CD4-positive, alpha-beta memory T cell (primary cell): ENCODE measurements around the gene PALM2AKAP2. TPM values are rescaled to one million over a fixed set of nuclear protein-coding genes. Genes with fewer than 3 reads are reported as not detected.
"Not testable (repeated sequence)": the region's sequence is repeated elsewhere in the genome, so short reads cannot be mapped to it uniquely, and the experiment has no call there.

Experiments
- CTCF ChIA-PET: fragments of 350-600 bp; sonication (Branson Sonifier 250); formaldehyde crosslinking; loops from one replicate; lab custom pipeline; 2021; ENCODE audit warnings: inconsistent platforms; ENCODE audit not compliant: partially characterized antibody; lab: Charles Lee
- POLR2A ChIA-PET: fragments of 350-600 bp; sonication (Branson Sonifier 250); formaldehyde crosslinking; loops from one replicate; lab custom pipeline; 2021; ENCODE audit not compliant: partially characterized antibody; lab: Charles Lee
- DNase-seq, 5 donors: peaks; one replicate each; pipeline versions ENCODE4 v3.0.0 to v3.0.0-alpha.2; 2020 to 2022; ENCODE audit warnings: mixed read lengths in 1 of 5
- H3K27ac ChIP-seq: one replicate; pipeline ENCODE4 v1.7.0; 2013; ENCODE audit warnings: low read depth, low read length
- H3K27me3 ChIP-seq: 2 replicates; pipeline ENCODE4 v1.7.0; 2013; ENCODE audit warnings: mild to moderate bottlenecking, low read length, moderate library complexity; ENCODE audit not compliant: insufficient read depth
- H3K36me3 ChIP-seq: 2 replicates; pipeline ENCODE4 v1.7.0; 2013; ENCODE audit warnings: mild to moderate bottlenecking, low read length, moderate library complexity; ENCODE audit not compliant: insufficient read depth
- H3K4me1 ChIP-seq: 2 replicates; pipeline ENCODE4 v1.7.0; 2013; ENCODE audit warnings: mild to moderate bottlenecking, low read length, moderate library complexity; ENCODE audit not compliant: insufficient read depth
- H3K4me3 ChIP-seq, 2 donors: one replicate each; pipeline ENCODE4 v1.7.0; 2013; ENCODE audit warnings: low read length in 2 of 2, mild to moderate bottlenecking in 1 of 2
- H3K9me3 ChIP-seq, 2 donors: one replicate each; pipeline ENCODE4 v1.7.0; 2013; ENCODE audit warnings: low read length in 2 of 2, control low read depth in 1 of 2; ENCODE audit not compliant: control insufficient read depth in 1 of 2
- H3K27ac Mint-ChIP-seq, 7 donors: one replicate each; pipeline ENCODE4 v1.8.0; 2020 to 2021; ENCODE audit warnings: mixed read lengths in 7 of 7, mild to moderate bottlenecking in 6 of 7, inconsistent platforms in 3 of 7, moderate library complexity in 3 of 7
- H3K27me3 Mint-ChIP-seq, 2 donors: one replicate each; pipeline ENCODE4 v1.8.0; 2020 to 2021; ENCODE audit warnings: mixed read lengths in 2 of 2
- H3K36me3 Mint-ChIP-seq, 2 donors: one replicate each; pipeline ENCODE4 v1.8.0; 2020 to 2021; ENCODE audit warnings: mixed read lengths in 2 of 2, inconsistent platforms in 1 of 2, mild to moderate bottlenecking in 1 of 2
- H3K4me1 Mint-ChIP-seq, 4 donors: one replicate each; pipeline ENCODE4 v1.8.0; 2020 to 2021; ENCODE audit warnings: mixed read lengths in 4 of 4, mild to moderate bottlenecking in 1 of 4
- H3K4me3 Mint-ChIP-seq, 8 donors: one replicate each; pipeline ENCODE4 v1.8.0; 2020 to 2021; ENCODE audit warnings: mixed read lengths in 8 of 8, mild to moderate bottlenecking in 7 of 8, moderate library complexity in 6 of 8, inconsistent platforms in 3 of 8
- H3K9me3 Mint-ChIP-seq, 8 donors: one replicate each; pipeline ENCODE4 v1.8.0; 2020 to 2021; ENCODE audit warnings: mixed read lengths in 8 of 8, mild to moderate bottlenecking in 5 of 8, inconsistent platforms in 3 of 8, moderate library complexity in 1 of 8
- intact Hi-C: fragments of 100-400 bp; cut with micrococcal nuclease; formaldehyde crosslinking; loops from one replicate; pipeline ENCODE4 v1.15.1; 2023
- polyA plus RNA-seq, 2 donors: library from polyadenylated mRNA; unstranded; fragments of 300-500 nt; fragmentation: Illumina TruSeq; gene quantifications; one replicate each; pipeline ENCODE4 v1.2.3, GENCODE V29; 2021
- total RNA-seq, 2 experiments: library from RNA; stranded (reverse); gene quantifications; one replicate each; pipeline ENCODE4 v1.2.3, GENCODE V29; 2021

Gene PALM2AKAP2
- total and polyA plus RNA-seq, 4 experiments from 2014 or later = not detected

DNA sequence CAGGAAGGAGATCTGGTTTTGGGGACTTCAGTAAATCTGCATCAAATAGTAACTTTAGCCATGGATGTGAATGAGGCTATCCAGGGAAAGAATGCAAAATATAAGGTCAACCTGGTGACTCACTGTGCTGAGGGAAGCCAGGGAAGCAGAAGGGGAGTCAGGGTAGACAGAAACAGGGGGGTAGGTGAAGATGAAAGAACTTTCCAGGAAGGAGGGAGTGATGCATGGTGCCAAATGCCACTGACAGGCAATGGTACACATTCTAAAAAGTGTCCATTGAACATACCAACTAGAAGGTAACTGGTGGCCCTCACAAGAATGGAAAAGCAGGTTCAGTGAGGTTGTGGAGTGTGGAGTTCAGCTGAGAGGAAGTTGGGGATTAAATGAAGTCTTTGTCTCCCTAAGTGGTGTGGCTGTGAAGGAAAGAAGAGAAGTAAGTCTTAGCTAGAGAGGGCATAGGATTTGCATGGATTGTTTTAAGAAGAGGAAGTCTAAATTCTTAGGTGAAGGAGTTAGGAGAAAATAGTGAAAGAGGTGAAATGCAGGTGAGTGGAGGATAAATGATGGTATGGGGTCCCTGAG lies 35.5 kb downstream of the PALM2AKAP2 start:
- ChIA-PET CTCF (interaction anchor here (1.1 to 3.1 kb wide), 2 partner anchors 9 to 12 kb away, joined by 4 to 7 read pairs; no protein-coding TSS in a partner anchor), POLR2A (interaction anchor here (0.9 kb wide), 1 partner anchor 13 kb away, joined by 3 read pairs; no protein-coding TSS in a partner anchor)
- Histone ChIP-seq H3K9me3 (no peaks in the 10 kb centered on the region), H3K36me3 (no peaks in the 10 kb centered on the region), H3K27me3 (no peaks in the 10 kb centered on the region), H3K4me1 (no peaks in the 10 kb centered on the region), H3K27ac (no peak overlapping the region), H3K4me3 (no peak overlapping the region)
- intact Hi-C loops = no loop called here
- H3K9me3 Mint-ChIP-seq = peaks cover 0 to 2% (median 0%) of the 10 kb centered on the region in 8 donors
- H3K27me3 Mint-ChIP-seq = peaks cover 4 to 6% of the 10 kb centered on the region in 2 donors
- no peak overlapping the region for H3K27ac Mint-ChIP-seq
- peaks cover 0 to 2% (median 0%) of the 10 kb centered on the region in 4 donors for H3K4me1 Mint-ChIP-seq
- no peak overlapping the region for H3K4me3 Mint-ChIP-seq
- H3K36me3 Mint-ChIP-seq = no peaks in the 10 kb centered on the region
- no peak for DNase-seq

DNA sequence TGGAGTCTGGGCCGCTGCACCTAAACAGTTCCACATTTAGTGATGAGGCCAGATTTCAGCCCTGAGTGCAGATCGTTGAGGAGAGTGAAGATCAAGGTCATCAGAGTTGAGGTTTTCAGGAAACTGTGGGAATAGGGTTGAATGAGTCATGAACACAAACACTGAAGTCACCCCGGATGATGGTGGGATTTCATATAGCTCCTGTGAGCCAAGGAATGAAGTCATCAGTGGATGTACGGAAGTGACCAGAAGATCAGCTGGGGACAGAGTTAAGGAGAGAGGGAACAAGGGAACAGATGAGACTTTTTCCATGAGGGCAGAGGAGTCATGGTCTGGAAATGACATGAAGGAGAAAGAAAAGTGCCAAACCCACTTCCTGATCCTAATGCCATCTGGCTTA lies 36.5 kb downstream of the PALM2AKAP2 start:
- H3K9me3 Mint-ChIP-seq = no peaks in the 10 kb centered on the region
- no peak overlapping the region for H3K27ac ChIP-seq
- H3K27ac Mint-ChIP-seq = no peak overlapping the region
- no peak overlapping the region for H3K4me3 Mint-ChIP-seq
- H3K27me3 ChIP-seq = no peaks in the 10 kb centered on the region
- peaks cover 2 to 4% of the 10 kb centered on the region in 2 donors for H3K27me3 Mint-ChIP-seq
- DNase-seq = no peak
- no peak overlapping the region for H3K4me3 ChIP-seq
- POLR2A ChIA-PET = no interaction called here
- no peaks in the 10 kb centered on the region for H3K4me1 ChIP-seq
- CTCF ChIA-PET = interaction anchor here (1.1 to 3.1 kb wide), 3 partner anchors 10 to 17 kb away, joined by 3 to 7 read pairs (median 4); no protein-coding TSS in a partner anchor
- H3K36me3 Mint-ChIP-seq = no peaks in the 10 kb centered on the region
- no peaks in the 10 kb centered on the region for H3K36me3 ChIP-seq
- H3K4me1 Mint-ChIP-seq = peaks cover 0 to 2% (median 0%) of the 10 kb centered on the region in 4 donors
- H3K9me3 ChIP-seq = no peaks in the 10 kb centered on the region
- intact Hi-C loops = no loop called here

DNA sequence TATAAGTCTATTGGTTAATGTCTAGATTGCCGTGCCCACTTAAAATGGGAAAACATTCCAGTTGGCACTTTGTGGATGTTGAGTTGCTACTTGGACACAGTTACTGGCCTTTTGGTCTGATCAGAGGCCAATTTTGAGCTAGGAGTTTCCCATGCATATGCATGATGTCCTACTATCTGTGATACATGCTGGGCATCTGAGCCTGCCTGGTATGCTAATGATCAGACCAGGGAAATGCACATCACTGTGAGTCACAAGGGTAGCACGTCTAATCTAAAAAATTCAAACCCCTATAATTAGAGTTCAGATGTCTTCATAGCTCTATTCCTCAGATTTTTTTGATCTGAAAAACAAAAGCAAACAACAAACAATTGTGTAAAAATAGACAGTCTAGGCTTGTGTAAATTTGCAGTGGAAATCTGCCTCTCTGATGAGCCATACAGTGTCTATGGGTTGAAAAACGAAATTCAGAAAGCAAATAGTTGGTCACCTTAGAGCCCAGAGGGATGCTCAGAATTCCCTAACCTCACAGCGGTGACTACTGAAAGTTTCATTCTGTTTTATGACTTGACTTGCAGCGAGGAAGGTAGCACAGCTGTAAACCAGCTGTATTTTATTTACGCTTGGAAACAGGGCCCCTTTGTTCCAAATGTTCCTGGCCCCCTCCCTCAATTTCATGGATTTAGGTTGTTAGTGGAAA lies 37.3 kb downstream of the PALM2AKAP2 start:
- Histone ChIP-seq H3K36me3 (no peaks in the 10 kb centered on the region), H3K4me1 (no peaks in the 10 kb centered on the region), H3K27ac (no peak overlapping the region), H3K4me3 (no peak overlapping the region), H3K9me3 (no peaks in the 10 kb centered on the region), H3K27me3 (no peaks in the 10 kb centered on the region)
- Mint-ChIP-seq H3K4me3 (no peak overlapping the region), H3K27ac (no peak overlapping the region), H3K27me3 (peaks cover 2 to 6% of the 10 kb centered on the region in 2 donors), H3K4me1 (peaks cover 0 to 2% (median 0%) of the 10 kb centered on the region in 4 donors), H3K9me3 (no peaks in the 10 kb centered on the region), H3K36me3 (no peaks in the 10 kb centered on the region)
- ChIA-PET POLR2A (no interaction called here), CTCF (interaction anchor here (1.7 to 3.1 kb wide), 2 partner anchors 10 to 17 kb away, joined by 3 to 7 read pairs; no protein-coding TSS in a partner anchor)
- intact Hi-C loops = no loop called here
- DNase-seq = no peak

DNA sequence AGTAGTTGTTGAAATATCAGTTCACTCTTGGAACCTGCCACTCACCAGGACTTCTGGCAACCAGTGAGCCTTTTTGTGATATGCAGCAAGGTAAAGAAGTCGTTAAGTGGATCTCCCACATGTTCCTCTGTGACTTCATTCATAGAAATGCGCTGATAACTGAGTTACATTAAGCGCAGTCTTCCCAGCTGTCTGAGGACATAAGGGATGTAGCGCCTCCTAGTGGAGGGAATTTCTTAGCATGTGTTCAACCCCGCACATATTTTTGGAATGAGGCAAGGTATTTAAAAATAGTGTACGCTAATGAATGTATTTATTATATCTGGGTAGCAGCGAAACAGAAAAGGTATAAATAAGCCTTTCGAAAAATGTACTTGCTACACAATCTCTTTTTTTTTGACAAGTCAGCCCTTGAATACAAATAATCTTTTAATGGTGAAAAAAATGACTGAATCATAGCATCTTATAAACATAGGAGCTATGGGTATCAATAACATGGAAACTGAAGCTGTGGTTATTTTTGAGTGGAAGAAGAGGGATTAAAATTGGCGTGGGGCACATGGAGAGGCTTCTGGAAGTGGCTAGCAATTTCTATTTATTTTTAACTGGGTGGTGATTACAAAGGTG lies 38.0 kb downstream of the PALM2AKAP2 start:
- intact Hi-C loops = no loop called here
- no peaks in the 10 kb centered on the region for H3K27me3 ChIP-seq
- no peaks in the 10 kb centered on the region for H3K4me1 ChIP-seq
- H3K4me3 ChIP-seq = no peak overlapping the region
- POLR2A ChIA-PET = no interaction called here
- no peak overlapping the region for H3K4me3 Mint-ChIP-seq
- DNase-seq = peak in 4 of 5 donors; percentile 3 to 24 (median 4)
- H3K36me3 ChIP-seq = no peaks in the 10 kb centered on the region
- H3K27ac ChIP-seq = no peak overlapping the region
- H3K27ac Mint-ChIP-seq = no peak overlapping the region
- CTCF ChIA-PET = interaction anchor here (1.7 to 3.1 kb wide), 2 partner anchors 10 to 18 kb away, joined by 3 to 7 read pairs; no protein-coding TSS in a partner anchor
- no peaks in the 10 kb centered on the region for H3K4me1 Mint-ChIP-seq
- H3K36me3 Mint-ChIP-seq = no peaks in the 10 kb centered on the region
- H3K9me3 Mint-ChIP-seq = no peaks in the 10 kb centered on the region
- peaks cover 2 to 9% of the 10 kb centered on the region in 2 donors for H3K27me3 Mint-ChIP-seq
- H3K9me3 ChIP-seq = no peaks in the 10 kb centered on the region

DNA sequence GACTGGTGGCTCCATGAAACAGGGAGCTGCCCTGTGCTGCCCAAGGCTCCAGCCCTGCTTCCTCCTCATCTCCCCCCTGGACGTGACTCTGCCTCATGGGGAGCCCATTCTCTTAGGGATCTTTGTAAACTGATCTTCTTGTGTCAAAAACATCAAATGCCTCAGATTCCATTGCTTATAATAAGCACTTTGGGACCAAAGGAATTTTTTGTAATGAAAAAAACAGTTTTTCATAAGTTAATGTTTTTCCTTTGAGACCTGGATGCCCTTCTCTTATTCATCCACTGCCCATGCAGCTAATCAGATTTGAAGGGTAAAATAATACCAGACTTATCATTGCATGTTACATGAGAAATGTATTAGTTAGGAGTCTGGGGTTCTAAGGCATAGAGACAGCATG lies 41.7 kb downstream of the PALM2AKAP2 start:
- H3K9me3 Mint-ChIP-seq = no peaks in the 10 kb centered on the region
- POLR2A ChIA-PET = no interaction called here
- H3K27me3 Mint-ChIP-seq = peaks cover 4 to 15% of the 10 kb centered on the region in 2 donors
- Histone ChIP-seq H3K4me3 (no peak overlapping the region), H3K36me3 (no peaks in the 10 kb centered on the region), H3K9me3 (no peaks in the 10 kb centered on the region), H3K27ac (no peak overlapping the region), H3K4me1 (no peaks in the 10 kb centered on the region), H3K27me3 (no peaks in the 10 kb centered on the region)
- H3K4me3 Mint-ChIP-seq = no peak overlapping the region
- no peaks in the 10 kb centered on the region for H3K4me1 Mint-ChIP-seq
- CTCF ChIA-PET = no interaction called here
- no peaks in the 10 kb centered on the region for H3K36me3 Mint-ChIP-seq
- H3K27ac Mint-ChIP-seq = no peak overlapping the region
- intact Hi-C loops = no loop called here
- DNase-seq = no peak

DNA sequence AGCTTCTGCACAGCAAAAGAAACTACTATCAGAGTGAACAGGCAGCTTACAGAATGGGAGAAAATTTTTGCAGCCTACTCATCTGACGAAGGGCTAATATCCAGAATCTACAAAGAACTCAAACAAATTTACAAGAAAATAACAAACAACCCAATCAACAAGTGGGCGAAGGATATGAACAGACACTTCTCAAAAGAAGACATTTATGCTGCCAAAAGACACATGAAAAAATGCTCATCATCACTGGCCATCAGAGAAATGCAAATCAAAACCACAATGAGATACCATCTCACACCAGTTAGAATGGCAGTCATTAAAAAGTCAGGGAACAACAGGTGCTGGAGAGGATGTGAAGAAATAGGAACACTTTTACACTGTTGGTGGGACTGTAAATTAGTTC lies 45.4 kb downstream of the PALM2AKAP2 start:
- H3K36me3 ChIP-seq, H3K27me3 ChIP-seq, H3K4me3 ChIP-seq, H3K4me1 ChIP-seq, H3K9me3 ChIP-seq, H3K36me3 Mint-ChIP-seq, intact Hi-C loops, CTCF ChIA-PET, DNase-seq, H3K4me1 Mint-ChIP-seq, POLR2A ChIA-PET, H3K27ac ChIP-seq, H3K27ac Mint-ChIP-seq, H3K9me3 Mint-ChIP-seq, H3K4me3 Mint-ChIP-seq: not testable (repeated sequence)
- peaks cover 2 to 11% of the 10 kb centered on the region in 2 donors for H3K27me3 Mint-ChIP-seq

DNA sequence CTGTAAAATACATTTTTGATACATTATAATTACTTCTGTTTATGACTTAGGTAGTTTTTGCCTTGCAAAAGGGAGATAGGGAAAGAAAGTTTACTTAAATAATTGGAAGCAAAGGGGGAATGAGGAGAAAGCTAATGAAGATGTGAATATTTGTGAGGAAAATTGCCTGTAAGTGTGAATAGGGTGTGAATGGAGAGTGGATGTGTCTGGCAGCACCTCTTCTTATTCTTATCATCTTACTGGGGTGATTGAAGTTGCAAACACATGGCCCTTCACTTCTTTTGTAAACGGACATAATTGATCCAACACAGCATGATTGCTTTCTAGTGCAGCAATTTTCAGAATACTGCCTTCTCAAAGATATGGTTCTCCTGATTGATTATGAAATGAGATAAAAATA lies 46.6 kb downstream of the PALM2AKAP2 start:
- CTCF ChIA-PET = no interaction called here
- intact Hi-C loops = no loop called here
- H3K9me3 Mint-ChIP-seq = peaks cover 0 to 3% (median 0%) of the 10 kb centered on the region in 8 donors
- POLR2A ChIA-PET = no interaction called here
- H3K27ac Mint-ChIP-seq = no peak overlapping the region
- Histone ChIP-seq H3K27me3 (no peaks in the 10 kb centered on the region), H3K36me3 (no peaks in the 10 kb centered on the region), H3K4me1 (no peaks in the 10 kb centered on the region), H3K4me3 (no peak overlapping the region), H3K9me3 (no peaks in the 10 kb centered on the region), H3K27ac (no peak overlapping the region)
- H3K27me3 Mint-ChIP-seq = peaks cover 4 to 12% of the 10 kb centered on the region in 2 donors
- no peaks in the 10 kb centered on the region for H3K4me1 Mint-ChIP-seq
- H3K36me3 Mint-ChIP-seq = no peaks in the 10 kb centered on the region
- H3K4me3 Mint-ChIP-seq = no peak overlapping the region
- no peak for DNase-seq
